BE2C (cell line): ENCODE data around the gene E4F1.

ENCODE experiments used
- DNase-seq: peaks from one replicate; pipeline ENCODE4 v3.0.0-alpha.2; 2020
- H3K27me3 ChIP-seq: fragments of 250-450 bp; sonication (Bioruptor Pico); 2 replicates; pipeline ENCODE4 v1.5.1; 2020; ENCODE audit warnings: mild to moderate bottlenecking
- H3K36me3 ChIP-seq: fragments of 250-450 bp; sonication (Bioruptor Pico); 2 replicates; pipeline ENCODE4 v1.5.1; 2020; ENCODE audit warnings: mild to moderate bottlenecking
- H3K4me1 ChIP-seq: fragments of 250-450 bp; sonication (Bioruptor Pico); 2 replicates; pipeline ENCODE4 v1.5.1; 2020
- H3K4me3 ChIP-seq: 2 replicates; pipeline ENCODE4 v1.5.1; 2011; ENCODE audit warnings: low read depth, low read length
- H3K9me3 ChIP-seq: fragments of 250-450 bp; sonication (Bioruptor Pico); 2 replicates; pipeline ENCODE4 v1.5.1; 2020
- CTCF ChIP-seq: IDR thresholded peaks from 2 replicates; pipeline ENCODE4 v1.5.1; 2012; ENCODE audit warnings: mild to moderate bottlenecking, low read depth, low read length

Gene E4F1

GRCh38 chr16:2177561-2177960 is 45.8 kb upstream of the E4F1 start:
- no peak for TF ChIP-seq CTCF
- no peaks in the 10 kb centered on the region for H3K4me1 ChIP-seq
- H3K9me3 ChIP-seq, result no peaks in the 10 kb centered on the region
- no peak overlapping the region for H3K4me3 ChIP-seq
- no peak for DNase-seq
- no peaks in the 10 kb centered on the region for H3K27me3 ChIP-seq
- peaks cover 59% of the 10 kb centered on the region for H3K36me3 ChIP-seq

GRCh38 chr16:2178321-2179106 is 44.9 kb upstream of the E4F1 start:
- no peaks in the 10 kb centered on the region for H3K9me3 ChIP-seq
- no peak for TF ChIP-seq CTCF
- no peaks in the 10 kb centered on the region for H3K27me3 ChIP-seq
- DNase-seq, result peak; percentile 65
- no peaks in the 10 kb centered on the region for H3K4me1 ChIP-seq
- no peak overlapping the region for H3K4me3 ChIP-seq
- peaks cover 51% of the 10 kb centered on the region for H3K36me3 ChIP-seq

- Histone ChIP-seq H3K4me3 (no peak overlapping the region), H3K27me3 (no peaks in the 10 kb centered on the region), H3K9me3 (no peaks in the 10 kb centered on the region), H3K4me1 (no peaks in the 10 kb centered on the region), H3K36me3 (peaks cover 48% of the 10 kb centered on the region)
- DNase-seq, result no peak
- no peak for TF ChIP-seq CTCF
Measured at GRCh38 chr16:2179107-2179501, 44.3 kb upstream of the E4F1 start.

GRCh38 chr16:2179576-2179975 is 43.8 kb upstream of the E4F1 start:
- no peak overlapping the region for H3K4me3 ChIP-seq
- no peaks in the 10 kb centered on the region for H3K4me1 ChIP-seq
- DNase-seq, result no peak
- TF ChIP-seq CTCF, result no peak
- no peaks in the 10 kb centered on the region for H3K9me3 ChIP-seq
- no peaks in the 10 kb centered on the region for H3K27me3 ChIP-seq
- peaks cover 43% of the 10 kb centered on the region for H3K36me3 ChIP-seq

- Histone ChIP-seq H3K36me3 (peaks cover 34% of the 10 kb centered on the region), H3K9me3 (no peaks in the 10 kb centered on the region), H3K4me3 (no peak overlapping the region), H3K4me1 (no peaks in the 10 kb centered on the region), H3K27me3 (no peaks in the 10 kb centered on the region)
- TF ChIP-seq CTCF, result no peak
- no peak for DNase-seq
Measured at GRCh38 chr16:2180461-2180860, 42.9 kb upstream of the E4F1 start.
